Activated T-helper 17 cell treated with anti-CD3 and anti-CD28 coated beads, Interleukin-2, amount 50 U/mL, for 72 hours (primary cell): ENCODE data around the gene MRPS27. TPM values are rescaled to one million over a fixed set of nuclear protein-coding genes. Genes with fewer than 3 reads are reported as not detected.

Experiments used
- ATAC-seq: fragments of 150-1000 bp; cut with Tn5 transposase; replicated peaks from 2 replicates; pipeline ENCODE4 v1.10.0; 2021; ENCODE audit warnings: mild to moderate bottlenecking, moderate library complexity
- H3K27ac Mint-ChIP-seq: one replicate; pipeline ENCODE4 v1.8.0; 2022; ENCODE audit warnings: mixed read lengths
- H3K27me3 Mint-ChIP-seq: one replicate; pipeline ENCODE4 v1.8.0; 2022; ENCODE audit warnings: mixed read lengths
- H3K36me3 Mint-ChIP-seq: one replicate; pipeline ENCODE4 v1.8.0; 2022; ENCODE audit warnings: low read depth, mild to moderate bottlenecking, mixed read lengths
- H3K4me1 Mint-ChIP-seq: one replicate; pipeline ENCODE4 v1.8.0; 2022; ENCODE audit warnings: mixed read lengths
- H3K4me3 Mint-ChIP-seq: one replicate; pipeline ENCODE4 v1.8.0; 2022; ENCODE audit warnings: mild to moderate bottlenecking, mixed read lengths
- H3K9me3 Mint-ChIP-seq: one replicate; pipeline ENCODE4 v1.8.0; 2022; ENCODE audit warnings: mixed read lengths
- total RNA-seq, 2 donors: library from RNA; stranded (reverse); gene quantifications; one replicate each; pipeline ENCODE4 v1.2.3, GENCODE V29; 2022

MRPS27 gene
- total RNA-seq, 2 donors from 2014 or later: 71.2 to 88.3 TPM

DNA sequence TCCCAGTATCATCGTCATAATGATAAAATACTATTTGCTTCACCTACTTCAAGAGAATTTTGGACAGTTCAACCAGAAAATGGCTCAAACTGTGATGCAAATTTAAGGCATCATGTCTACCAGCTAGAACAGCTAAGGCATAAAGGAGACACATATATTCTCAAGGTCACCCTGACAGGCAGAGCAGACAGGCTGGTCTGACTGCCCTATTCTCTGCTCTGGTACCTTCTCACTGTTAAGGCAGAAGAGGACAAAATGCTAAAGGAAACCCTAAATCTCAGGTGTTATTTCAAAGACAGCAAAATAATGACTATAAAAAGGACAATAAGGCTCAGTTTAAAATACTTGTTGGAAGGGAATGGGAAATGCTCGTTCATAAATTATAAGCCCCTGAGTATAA lies 87.2 kb downstream of the MRPS27 start:
- H3K4me1 Mint-ChIP-seq: peaks cover 27% of the 10 kb centered on the region
- no peaks in the 10 kb centered on the region for H3K27me3 Mint-ChIP-seq
- no peaks in the 10 kb centered on the region for H3K9me3 Mint-ChIP-seq
- H3K36me3 Mint-ChIP-seq: peaks cover 86% of the 10 kb centered on the region
- peak overlapping the region; percentile 45 for H3K4me3 Mint-ChIP-seq
- no peak for ATAC-seq
- H3K27ac Mint-ChIP-seq: no peak overlapping the region

DNA sequence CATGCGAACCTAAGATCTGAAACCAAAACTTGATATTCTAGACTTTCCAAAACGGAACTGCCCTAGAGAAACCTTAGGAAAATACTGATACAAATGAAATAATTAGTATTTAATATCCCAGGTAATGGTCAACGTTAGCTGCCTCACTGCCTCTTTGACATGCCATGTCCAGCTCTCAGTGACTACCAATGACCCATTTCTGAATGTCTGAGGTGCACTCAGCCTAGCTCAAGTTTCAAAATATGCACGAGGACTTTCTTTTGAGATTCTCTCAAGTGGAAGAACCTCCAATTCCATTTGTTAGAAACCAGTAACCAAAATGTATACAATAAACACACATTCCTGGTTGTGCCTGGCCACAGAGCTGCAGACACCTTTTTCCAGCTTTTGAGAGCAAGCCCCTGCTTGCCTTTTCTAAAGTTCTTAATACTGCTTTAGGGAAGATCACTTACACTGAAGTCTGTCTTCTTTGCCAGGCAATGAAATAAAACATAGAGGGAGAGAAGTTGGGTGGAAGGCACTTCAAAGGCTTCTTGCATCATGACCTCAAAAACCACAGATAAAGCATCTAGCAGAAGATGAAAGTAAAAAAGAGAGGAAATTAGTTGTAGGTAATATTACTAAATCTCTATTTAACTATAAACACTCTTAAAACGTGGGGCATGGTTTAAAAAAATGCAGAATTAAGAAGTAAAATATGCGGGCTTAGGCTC lies 87.9 kb downstream of the MRPS27 start:
- peaks cover 86% of the 10 kb centered on the region for H3K36me3 Mint-ChIP-seq
- no peaks in the 10 kb centered on the region for H3K27me3 Mint-ChIP-seq
- peaks cover 27% of the 10 kb centered on the region for H3K4me1 Mint-ChIP-seq
- no peak overlapping the region for H3K27ac Mint-ChIP-seq
- no peak for ATAC-seq
- H3K9me3 Mint-ChIP-seq: no peaks in the 10 kb centered on the region
- H3K4me3 Mint-ChIP-seq: peak overlapping the region; percentile 45

DNA sequence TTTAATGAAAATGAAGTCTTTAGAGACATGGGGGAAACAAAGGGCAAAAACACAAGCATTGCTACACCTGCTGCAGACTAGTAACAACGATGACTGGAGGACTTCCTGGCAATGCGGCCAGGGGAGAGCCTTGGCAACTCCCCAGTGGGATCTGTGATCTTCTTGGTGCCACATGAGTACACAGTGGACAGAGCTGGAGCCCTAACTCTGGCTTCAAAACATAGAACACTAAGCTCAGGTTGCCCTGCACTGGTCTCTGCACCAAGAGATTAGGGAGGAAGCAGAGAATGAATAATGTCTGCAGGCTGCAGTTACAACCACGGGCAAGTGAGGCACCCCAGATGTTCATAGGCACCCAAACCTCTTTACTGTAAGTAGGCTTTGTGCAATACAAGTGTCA lies 91.1 kb downstream of the MRPS27 start:
- no peaks in the 10 kb centered on the region for H3K27me3 Mint-ChIP-seq
- no peak overlapping the region for H3K27ac Mint-ChIP-seq
- H3K4me3 Mint-ChIP-seq: no peak overlapping the region
- peaks cover 89% of the 10 kb centered on the region for H3K36me3 Mint-ChIP-seq
- no peaks in the 10 kb centered on the region for H3K9me3 Mint-ChIP-seq
- H3K4me1 Mint-ChIP-seq: peaks cover 16% of the 10 kb centered on the region
- ATAC-seq: no peak

DNA sequence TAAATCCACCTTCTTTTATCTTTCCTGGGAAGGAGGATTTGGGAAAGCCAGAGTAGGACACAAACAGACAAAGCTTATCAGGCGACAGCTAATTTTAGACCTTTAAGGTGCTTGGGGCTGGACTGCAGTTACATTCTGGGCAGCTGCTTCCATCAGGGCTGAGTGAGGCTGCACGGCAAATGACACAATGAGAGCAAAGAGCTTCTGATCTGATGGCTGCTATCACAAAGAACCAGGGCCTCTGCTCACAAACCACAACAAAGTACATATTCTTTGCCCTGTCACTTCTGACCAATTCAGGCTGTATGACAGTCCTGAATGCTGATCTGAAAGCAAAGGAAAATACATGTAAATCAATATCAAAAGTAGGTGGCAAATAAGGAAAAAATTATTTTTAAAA lies 93.1 kb downstream of the MRPS27 start:
- Mint-ChIP-seq H3K27me3 (no peaks in the 10 kb centered on the region), H3K9me3 (no peaks in the 10 kb centered on the region), H3K4me3 (no peak overlapping the region), H3K36me3 (peaks cover 96% of the 10 kb centered on the region), H3K4me1 (peaks cover 5% of the 10 kb centered on the region), H3K27ac (no peak overlapping the region)
- ATAC-seq: no peak

DNA sequence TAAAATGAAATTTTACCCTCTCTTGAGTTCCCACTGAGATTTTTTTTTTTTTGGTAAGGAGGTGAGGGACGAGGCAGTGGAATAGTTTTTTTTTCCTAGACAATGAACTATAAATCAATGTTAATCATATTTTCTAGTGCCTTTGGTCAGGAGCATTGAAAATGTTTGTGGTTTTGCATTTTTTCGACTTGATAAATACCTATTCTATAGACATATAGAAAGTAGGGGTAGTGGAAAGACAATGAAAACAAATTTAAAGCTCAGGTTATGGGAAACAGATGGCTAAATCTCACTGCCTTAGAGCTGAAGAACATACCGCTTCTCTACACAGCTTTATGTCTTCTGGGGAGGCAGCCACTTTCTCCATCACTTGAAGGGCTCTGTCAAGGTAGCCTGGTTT lies 94.3 kb downstream of the MRPS27 start:
- H3K27ac Mint-ChIP-seq: no peak overlapping the region
- H3K27me3 Mint-ChIP-seq: no peaks in the 10 kb centered on the region
- H3K9me3 Mint-ChIP-seq: no peaks in the 10 kb centered on the region
- no peak for ATAC-seq
- no peak overlapping the region for H3K4me3 Mint-ChIP-seq
- H3K36me3 Mint-ChIP-seq: peaks cover 96% of the 10 kb centered on the region
- H3K4me1 Mint-ChIP-seq: peaks cover 5% of the 10 kb centered on the region

DNA sequence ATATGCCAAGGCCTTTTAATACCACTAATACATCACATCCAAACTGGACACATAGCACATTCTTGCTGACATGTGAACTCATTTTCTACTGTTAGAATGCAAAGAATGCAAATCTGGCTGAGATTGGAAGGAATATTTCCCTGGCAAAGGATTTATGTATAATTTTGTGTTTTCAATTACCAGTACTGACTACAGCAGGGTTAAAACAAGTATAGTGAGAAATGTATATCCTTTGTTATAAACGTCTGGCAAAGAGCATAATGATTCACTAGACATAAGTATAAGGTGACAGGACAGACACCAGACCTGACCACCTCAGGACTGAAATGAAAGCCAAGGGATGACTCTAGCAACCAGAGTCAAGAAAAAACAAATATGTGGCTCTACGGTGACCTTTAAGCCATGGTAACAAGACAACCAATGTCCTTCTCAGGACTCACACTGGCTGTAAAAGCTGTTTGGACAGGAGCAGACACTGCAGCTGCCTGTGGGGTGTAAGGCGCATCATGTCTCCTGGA lies 95.0 kb downstream of the MRPS27 start:
- ATAC-seq: no peak
- Mint-ChIP-seq H3K4me1 (no peaks in the 10 kb centered on the region), H3K9me3 (no peaks in the 10 kb centered on the region), H3K27ac (no peak overlapping the region), H3K4me3 (no peak overlapping the region), H3K27me3 (no peaks in the 10 kb centered on the region), H3K36me3 (peaks cover 94% of the 10 kb centered on the region)

DNA sequence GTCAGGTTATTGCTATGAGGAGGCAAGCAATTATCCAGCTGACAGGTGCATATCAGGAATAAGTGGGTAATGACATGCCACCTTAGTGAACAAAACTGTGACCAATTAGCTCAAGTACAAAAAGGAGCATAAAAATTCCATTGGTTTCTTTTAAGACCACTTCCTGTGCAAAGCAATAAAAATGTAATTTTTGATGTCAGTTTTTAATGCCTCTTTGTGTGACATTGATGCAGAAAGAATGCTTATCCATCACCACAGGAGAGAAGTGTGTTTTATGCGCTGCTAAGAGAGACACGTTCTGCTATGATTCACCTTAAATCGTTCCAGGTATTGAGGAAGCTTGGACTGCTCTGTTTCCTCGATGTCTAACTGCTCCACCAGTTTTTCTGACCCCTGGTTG lies 96.7 kb downstream of the MRPS27 start:
- Mint-ChIP-seq H3K27ac (no peak overlapping the region), H3K36me3 (peaks cover 98% of the 10 kb centered on the region), H3K27me3 (no peaks in the 10 kb centered on the region), H3K4me1 (no peaks in the 10 kb centered on the region), H3K9me3 (no peaks in the 10 kb centered on the region), H3K4me3 (no peak overlapping the region)
- ATAC-seq: no peak

DNA sequence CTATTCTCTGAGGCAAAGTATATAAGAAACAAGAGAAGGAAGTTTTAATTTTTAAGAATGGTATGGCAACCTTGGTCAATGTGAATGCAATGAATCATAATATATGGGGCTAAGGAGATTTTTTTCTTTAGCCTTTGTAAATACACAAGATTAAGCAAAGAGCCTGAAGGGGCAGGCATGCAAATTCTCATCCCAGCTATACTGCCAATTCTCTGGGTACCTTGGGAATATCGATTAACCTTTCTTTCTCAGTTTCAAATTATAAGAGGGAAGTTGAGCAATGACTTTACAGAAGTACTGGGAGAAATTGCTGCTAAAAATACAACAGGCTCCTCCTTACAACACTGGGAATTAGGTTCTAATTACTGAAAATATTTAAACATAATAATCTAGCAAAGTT lies 97.5 kb downstream of the MRPS27 start:
- ATAC-seq: no peak
- Mint-ChIP-seq H3K9me3 (no peaks in the 10 kb centered on the region), H3K4me3 (no peak overlapping the region), H3K27me3 (no peaks in the 10 kb centered on the region), H3K36me3 (peaks cover 98% of the 10 kb centered on the region), H3K4me1 (no peaks in the 10 kb centered on the region), H3K27ac (no peak overlapping the region)

DNA sequence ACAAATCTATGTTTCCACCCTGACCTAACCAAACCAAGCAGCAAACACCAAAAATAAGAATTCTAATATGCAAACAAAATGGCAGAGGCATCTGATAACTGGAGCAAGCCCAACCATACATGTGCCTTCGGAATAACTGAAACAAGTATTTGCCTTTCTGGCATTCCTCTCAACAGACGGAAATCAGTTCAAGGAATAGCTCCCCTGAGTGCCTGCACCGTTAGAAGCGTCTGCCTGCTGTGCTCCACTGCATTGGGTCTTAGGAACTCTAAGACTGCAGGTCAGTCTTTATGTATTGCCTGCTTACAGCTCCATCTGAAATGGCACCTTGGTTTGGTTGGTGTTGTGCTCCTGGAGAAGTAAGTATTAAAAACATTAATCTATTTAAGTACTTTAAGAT lies 98.5 kb downstream of the MRPS27 start:
- H3K9me3 Mint-ChIP-seq: no peaks in the 10 kb centered on the region
- no peak overlapping the region for H3K27ac Mint-ChIP-seq
- no peak for ATAC-seq
- no peak overlapping the region for H3K4me3 Mint-ChIP-seq
- no peaks in the 10 kb centered on the region for H3K4me1 Mint-ChIP-seq
- peaks cover 95% of the 10 kb centered on the region for H3K36me3 Mint-ChIP-seq
- no peaks in the 10 kb centered on the region for H3K27me3 Mint-ChIP-seq

DNA sequence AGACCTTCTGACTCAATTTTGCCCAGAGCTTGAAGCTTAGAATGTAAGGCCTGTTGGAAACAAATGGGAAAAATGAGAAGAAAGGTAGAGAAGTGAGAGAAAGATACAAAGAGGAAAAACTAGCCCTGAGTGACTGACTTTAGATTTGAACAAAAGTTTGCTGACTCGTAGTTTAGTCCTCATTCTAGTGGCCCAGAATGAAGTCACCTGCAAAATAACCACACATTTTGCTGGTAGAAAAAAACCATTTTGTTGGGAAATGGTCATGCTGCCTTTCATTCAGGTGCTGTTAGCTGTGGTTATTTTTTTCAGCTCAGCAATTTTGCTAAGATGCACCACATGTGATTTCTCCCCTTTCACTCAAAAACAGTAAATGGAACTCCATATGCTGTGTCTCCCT lies 98.9 kb downstream of the MRPS27 start:
- no peaks in the 10 kb centered on the region for H3K4me1 Mint-ChIP-seq
- no peak overlapping the region for H3K4me3 Mint-ChIP-seq
- no peak for ATAC-seq
- H3K9me3 Mint-ChIP-seq: no peaks in the 10 kb centered on the region
- peaks cover 91% of the 10 kb centered on the region for H3K36me3 Mint-ChIP-seq
- no peak overlapping the region for H3K27ac Mint-ChIP-seq
- H3K27me3 Mint-ChIP-seq: no peaks in the 10 kb centered on the region

DNA sequence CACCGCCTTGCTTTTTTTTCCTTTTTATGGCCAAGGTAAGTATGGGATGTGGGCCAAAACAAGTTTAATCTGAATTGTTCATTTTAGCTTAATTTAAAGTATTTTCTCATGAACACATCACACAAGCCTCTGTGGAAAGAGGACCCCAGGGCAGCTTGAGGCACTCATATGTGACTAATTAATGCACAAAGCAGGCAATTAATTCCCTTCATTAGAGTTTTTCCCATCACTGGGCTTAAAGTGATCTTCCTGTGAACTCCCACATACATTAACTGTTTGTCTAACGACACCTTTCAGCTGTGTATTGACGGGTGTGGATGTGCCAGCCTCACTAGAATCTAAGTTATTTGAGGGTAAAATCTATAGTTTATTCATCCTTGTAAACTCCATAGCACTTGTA lies 103.3 kb downstream of the MRPS27 start:
- Mint-ChIP-seq H3K27ac (no peak overlapping the region), H3K4me1 (no peaks in the 10 kb centered on the region), H3K36me3 (peaks cover 48% of the 10 kb centered on the region), H3K9me3 (no peaks in the 10 kb centered on the region), H3K27me3 (no peaks in the 10 kb centered on the region), H3K4me3 (no peak overlapping the region)
- no peak for ATAC-seq

DNA sequence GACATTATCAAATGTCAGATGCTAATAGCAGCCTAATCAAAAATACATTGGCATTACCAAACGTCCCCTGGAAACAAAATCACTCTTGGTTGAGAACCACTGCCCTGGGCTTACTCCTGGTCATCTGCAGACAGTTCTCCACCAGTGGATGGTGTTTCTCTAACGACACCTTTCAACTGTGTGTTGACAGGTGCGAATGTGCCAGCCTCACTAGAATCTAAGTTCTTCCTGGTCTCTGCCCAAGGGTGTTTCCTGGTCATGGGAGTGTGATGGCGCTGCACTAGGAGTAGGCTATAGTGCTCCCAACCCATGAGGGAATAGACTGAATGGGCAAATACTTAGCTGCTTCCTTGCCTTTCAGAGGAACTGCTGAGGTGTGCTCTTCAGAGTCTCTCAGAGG lies 105.9 kb downstream of the MRPS27 start:
- H3K9me3 Mint-ChIP-seq: no peaks in the 10 kb centered on the region
- no peaks in the 10 kb centered on the region for H3K27me3 Mint-ChIP-seq
- no peaks in the 10 kb centered on the region for H3K4me1 Mint-ChIP-seq
- no peak for ATAC-seq
- no peak overlapping the region for H3K4me3 Mint-ChIP-seq
- no peak overlapping the region for H3K27ac Mint-ChIP-seq
- peaks cover 24% of the 10 kb centered on the region for H3K36me3 Mint-ChIP-seq

DNA sequence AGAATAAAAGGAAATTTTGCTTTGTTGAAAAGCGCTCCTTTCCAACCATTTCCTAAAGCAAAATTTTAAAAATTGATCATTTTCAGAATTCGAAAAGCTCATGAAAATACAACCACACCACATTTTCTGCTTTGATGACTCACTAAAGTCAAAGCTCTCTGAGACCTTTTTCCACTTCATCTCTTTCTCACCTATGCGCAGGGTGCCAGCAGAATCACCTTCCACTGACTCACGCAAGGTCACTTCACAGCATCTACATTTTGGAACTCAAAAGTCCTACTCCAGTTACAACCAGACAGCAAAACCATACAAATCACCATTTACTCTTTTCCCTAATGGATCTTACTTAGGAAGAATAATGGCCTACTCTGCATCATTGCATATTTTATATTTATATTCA lies 106.6 kb downstream of the MRPS27 start:
- ATAC-seq: peak; percentile 19
- H3K27me3 Mint-ChIP-seq: no peaks in the 10 kb centered on the region
- H3K36me3 Mint-ChIP-seq: peaks cover 17% of the 10 kb centered on the region
- no peaks in the 10 kb centered on the region for H3K9me3 Mint-ChIP-seq
- no peaks in the 10 kb centered on the region for H3K4me1 Mint-ChIP-seq
- H3K4me3 Mint-ChIP-seq: no peak overlapping the region
- no peak overlapping the region for H3K27ac Mint-ChIP-seq

DNA sequence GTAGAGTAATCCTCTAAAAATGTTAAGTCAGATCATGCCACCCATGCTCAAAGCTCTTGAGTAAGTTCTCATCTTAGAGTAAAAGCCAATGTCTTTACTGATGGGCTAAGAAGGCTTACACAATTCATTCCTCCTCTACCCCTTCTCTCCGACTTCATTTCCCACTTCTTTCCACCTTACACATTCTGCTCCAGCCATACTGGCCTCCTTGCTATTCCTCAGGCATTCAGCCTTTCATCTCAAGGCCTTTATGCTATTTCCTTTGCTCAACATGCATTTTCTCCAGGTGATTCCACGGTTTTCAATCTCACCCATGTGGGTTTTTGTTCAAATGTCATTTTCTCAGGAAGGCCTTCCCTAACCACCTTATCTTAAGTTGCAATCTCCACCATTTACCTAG lies 107.9 kb downstream of the MRPS27 start:
- H3K36me3 Mint-ChIP-seq: peaks cover 4% of the 10 kb centered on the region
- H3K27me3 Mint-ChIP-seq: no peaks in the 10 kb centered on the region
- H3K9me3 Mint-ChIP-seq: no peaks in the 10 kb centered on the region
- ATAC-seq: no peak
- H3K27ac Mint-ChIP-seq: no peak overlapping the region
- H3K4me1 Mint-ChIP-seq: no peaks in the 10 kb centered on the region
- H3K4me3 Mint-ChIP-seq: no peak overlapping the region

DNA sequence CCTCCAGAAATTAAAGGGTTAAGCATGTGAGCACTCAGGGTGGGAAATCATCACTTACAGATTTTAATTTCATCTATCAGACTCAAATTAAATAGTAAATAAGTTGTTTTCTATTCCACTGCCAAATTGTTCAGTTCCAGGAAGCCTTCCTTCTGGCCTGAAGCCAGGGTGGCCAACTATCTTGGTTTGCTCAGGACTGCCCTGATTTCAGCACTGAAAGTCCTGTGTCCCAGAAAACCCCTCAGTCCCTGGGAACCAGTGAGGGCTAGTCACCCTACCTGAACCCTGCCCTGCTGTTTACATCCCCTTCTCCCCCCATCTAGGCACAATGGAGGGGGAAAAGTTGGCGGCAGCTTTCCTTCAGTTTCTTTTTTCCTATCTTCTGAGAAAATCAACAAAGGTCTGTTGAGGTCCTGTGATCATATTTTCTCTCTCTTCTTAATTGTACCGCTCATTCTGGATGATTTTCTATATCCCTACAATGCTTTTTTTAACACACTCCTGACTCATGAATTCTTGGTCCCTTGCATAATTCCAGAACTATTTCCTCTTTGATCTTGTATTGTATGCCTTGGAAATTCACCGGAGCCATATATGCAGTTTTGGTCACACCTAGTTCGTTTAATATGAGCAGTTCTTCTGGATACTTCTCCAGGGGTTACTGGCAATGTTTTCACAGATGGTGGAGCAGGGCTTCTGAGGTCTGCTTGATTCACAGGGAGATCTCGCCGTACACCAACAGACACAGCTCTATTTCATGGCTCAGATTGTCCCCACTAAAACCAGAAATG lies 109.0 kb downstream of the MRPS27 start:
- no peak overlapping the region for H3K4me3 Mint-ChIP-seq
- no peaks in the 10 kb centered on the region for H3K4me1 Mint-ChIP-seq
- ATAC-seq: no peak
- H3K9me3 Mint-ChIP-seq: no peaks in the 10 kb centered on the region
- H3K36me3 Mint-ChIP-seq: no peaks in the 10 kb centered on the region
- H3K27ac Mint-ChIP-seq: peak overlapping the region; percentile 14
- H3K27me3 Mint-ChIP-seq: no peaks in the 10 kb centered on the region
